ENCODE results near the gene ATP6V0D1. TPM values are rescaled to one million over a fixed set of nuclear protein-coding genes. Genes with fewer than 3 reads are reported as not detected.
"Not testable (repeated sequence)": the region's sequence is repeated elsewhere in the genome, so short reads cannot be mapped to it uniquely, and the experiment has no call there.

The ATP6V0D1 gene
- polyA plus RNA-seq, 4 donors = 98.8 to 158 (median 137) TPM

GRCh38 chr16:67514382-67514828, 33.4 kb upstream of the ATP6V0D1 start:
- FAIRE-seq (no peak), DNase-seq (peak; percentile 79 to 81)
- Histone ChIP-seq H3K27ac (ENCODE audit: low read depth in 1 of 3, low read length in 2 of 3) (no peak overlapping the region), H3K4me3 (ENCODE audit: low read depth in 1 of 3, low read length in 3 of 3) (no peak overlapping the region), H3K36me3 (ENCODE audit: control insufficient read depth in 3 of 3, insufficient read depth in 2 of 3, low read depth in 1 of 3, low read length in 3 of 3) (no peaks in the 10 kb centered on the region), H3K27me3 (ENCODE audit: control insufficient read depth in 3 of 3, insufficient read depth in 3 of 3, low read length in 3 of 3) (no peaks in the 10 kb centered on the region), H3K4me1 (ENCODE audit: control insufficient read depth in 3 of 3, insufficient read depth in 2 of 3, low read depth in 1 of 3, low read length in 2 of 3) (peaks cover 0 to 15% (median 3%) of the 10 kb centered on the region in 3 donors), H3K9me3 (ENCODE audit: control insufficient read depth in 2 of 2, insufficient read depth in 1 of 2, low read depth in 1 of 2, low read length in 1 of 2) (no peaks in the 10 kb centered on the region)
- 2 to 6% (median 6%) methylated on average over 8 of the region's 8 CpGs for WGBS, 3 donors

DNA sequence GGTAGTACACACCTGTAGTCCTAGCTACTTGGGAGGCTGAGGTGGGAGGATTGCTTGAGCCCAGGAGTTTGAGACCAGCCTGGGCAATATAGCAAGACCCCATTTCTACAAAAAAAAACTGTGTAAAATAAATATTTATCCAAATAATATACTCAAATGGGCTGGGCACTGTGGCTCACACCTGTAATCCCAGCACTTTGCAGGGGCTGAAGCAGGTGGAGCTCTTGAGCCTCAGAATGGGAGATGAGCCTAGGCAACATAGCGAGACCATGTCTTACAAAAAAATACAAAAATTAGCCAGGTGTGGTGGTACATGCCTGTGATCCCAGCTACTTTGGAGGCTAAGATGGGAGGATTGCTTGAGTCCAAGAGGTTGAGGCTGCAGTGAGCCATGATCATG, 32.9 kb upstream of the ATP6V0D1 start:
- not testable (repeated sequence) for H3K4me3 ChIP-seq (ENCODE audit: low read depth in 1 of 3, low read length in 3 of 3); DNase-seq; H3K27me3 ChIP-seq (ENCODE audit: control insufficient read depth in 3 of 3, insufficient read depth in 3 of 3, low read length in 3 of 3); FAIRE-seq; H3K27ac ChIP-seq (ENCODE audit: low read depth in 1 of 3, low read length in 2 of 3); H3K36me3 ChIP-seq (ENCODE audit: control insufficient read depth in 3 of 3, insufficient read depth in 2 of 3, low read depth in 1 of 3, low read length in 3 of 3); H3K9me3 ChIP-seq (ENCODE audit: control insufficient read depth in 2 of 2, insufficient read depth in 1 of 2, low read depth in 1 of 2, low read length in 1 of 2)
- WGBS, 3 donors = 90 to 100% (median 95%) methylated on average over 1 of the region's 1 CpG
- peaks cover 0 to 14% (median 3%) of the 10 kb centered on the region in 3 donors for H3K4me1 ChIP-seq (ENCODE audit: control insufficient read depth in 3 of 3, insufficient read depth in 2 of 3, low read depth in 1 of 3, low read length in 2 of 3)

GRCh38 chr16:67509016-67509415, 28.1 kb upstream of the ATP6V0D1 start:
- no peak overlapping the region for H3K4me3 ChIP-seq (ENCODE audit: low read depth in 1 of 3, low read length in 3 of 3)
- no peak overlapping the region for H3K27ac ChIP-seq (ENCODE audit: low read depth in 1 of 3, low read length in 2 of 3)
- H3K9me3 ChIP-seq (ENCODE audit: control insufficient read depth in 2 of 2, insufficient read depth in 1 of 2, low read depth in 1 of 2, low read length in 1 of 2) = no peaks in the 10 kb centered on the region
- no peak for FAIRE-seq
- DNase-seq = no peak
- H3K36me3 ChIP-seq (ENCODE audit: control insufficient read depth in 3 of 3, insufficient read depth in 2 of 3, low read depth in 1 of 3, low read length in 3 of 3) = no peaks in the 10 kb centered on the region
- H3K4me1 ChIP-seq (ENCODE audit: control insufficient read depth in 3 of 3, insufficient read depth in 2 of 3, low read depth in 1 of 3, low read length in 2 of 3) = no peaks in the 10 kb centered on the region
- H3K27me3 ChIP-seq (ENCODE audit: control insufficient read depth in 3 of 3, insufficient read depth in 3 of 3, low read length in 3 of 3) = no peaks in the 10 kb centered on the region
- WGBS, 3 donors = 75 to 88% (median 84%) methylated on average over 4 of the region's 4 CpGs

DNA sequence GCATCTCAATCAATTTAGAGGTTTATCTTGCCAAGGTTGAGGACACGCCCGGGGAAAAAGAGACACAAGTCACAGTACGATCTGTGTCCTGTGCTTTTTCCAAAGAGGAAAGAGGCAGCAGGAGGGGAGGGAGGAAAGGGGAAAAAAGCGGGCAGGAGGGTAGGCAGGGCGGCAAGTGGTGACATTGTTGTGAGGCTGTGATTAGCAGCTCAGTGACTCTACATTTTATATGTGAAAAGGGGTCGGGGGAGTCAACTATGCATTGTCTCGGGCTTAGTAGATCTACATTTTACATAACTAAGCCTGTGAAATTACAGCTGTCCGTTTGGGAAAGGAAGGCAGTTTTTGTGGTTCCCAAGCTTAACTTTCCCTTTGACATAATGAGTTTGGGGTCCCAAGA, 25.5 kb upstream of the ATP6V0D1 start:
- no peak for DNase-seq
- H3K4me3 ChIP-seq (ENCODE audit: low read depth in 1 of 3, low read length in 3 of 3) = no peak overlapping the region
- H3K9me3 ChIP-seq (ENCODE audit: control insufficient read depth in 2 of 2, insufficient read depth in 1 of 2, low read depth in 1 of 2, low read length in 1 of 2) = no peaks in the 10 kb centered on the region
- 65 to 83% (median 77%) methylated on average over 8 of the region's 8 CpGs for WGBS, 3 donors
- no peaks in the 10 kb centered on the region for H3K27me3 ChIP-seq (ENCODE audit: control insufficient read depth in 3 of 3, insufficient read depth in 3 of 3, low read length in 3 of 3)
- no peak overlapping the region for H3K27ac ChIP-seq (ENCODE audit: low read depth in 1 of 3, low read length in 2 of 3)
- H3K4me1 ChIP-seq (ENCODE audit: control insufficient read depth in 3 of 3, insufficient read depth in 2 of 3, low read depth in 1 of 3, low read length in 2 of 3) = no peaks in the 10 kb centered on the region
- no peaks in the 10 kb centered on the region for H3K36me3 ChIP-seq (ENCODE audit: control insufficient read depth in 3 of 3, insufficient read depth in 2 of 3, low read depth in 1 of 3, low read length in 3 of 3)
- FAIRE-seq = no peak

DNA sequence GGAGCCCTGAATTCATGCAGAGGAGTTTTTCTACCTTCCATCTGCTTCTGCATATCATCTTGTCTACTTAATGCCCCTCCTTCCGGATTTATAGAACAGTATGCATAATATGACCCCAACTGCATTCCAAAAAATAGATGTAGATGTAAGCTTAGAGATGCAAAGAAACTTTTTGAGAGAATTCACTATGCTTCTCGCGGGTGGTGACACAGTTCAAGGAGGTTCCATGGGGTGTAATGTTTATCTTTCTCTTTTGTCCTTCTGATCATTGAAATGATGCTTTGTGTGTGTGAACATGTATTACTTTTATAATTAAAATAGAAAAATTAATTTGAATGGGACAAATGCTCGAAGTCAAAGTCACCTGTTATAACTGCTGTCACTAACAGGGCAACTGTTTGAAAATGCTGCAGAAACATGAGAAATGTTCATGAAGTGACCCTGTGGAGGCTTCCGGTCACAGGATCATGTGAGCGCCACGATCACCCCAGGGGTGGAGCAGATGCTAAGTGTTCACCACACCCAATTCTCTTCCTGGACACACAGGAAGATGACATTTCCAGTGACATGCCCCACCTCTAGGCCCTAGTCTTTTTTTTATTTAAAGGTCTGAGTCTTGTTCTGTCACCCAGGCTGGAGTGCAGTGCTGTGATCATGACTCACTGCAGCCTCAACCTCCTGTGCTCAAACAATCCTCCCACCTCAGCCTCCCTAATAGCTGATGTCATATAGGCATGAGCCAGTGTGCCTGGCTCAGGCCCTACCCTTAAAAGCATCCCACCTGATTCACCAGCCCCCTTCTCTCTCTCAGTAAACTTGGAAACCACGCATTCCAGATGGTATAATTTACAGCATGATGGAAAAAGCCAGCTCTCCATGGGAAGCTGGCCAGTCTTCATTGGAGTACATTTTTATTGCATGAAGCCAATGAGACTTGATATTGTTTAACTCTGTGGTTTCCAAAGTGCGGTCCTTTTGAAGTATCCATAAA, 23.4 kb upstream of the ATP6V0D1 start:
- DNase-seq (peak in 1 of 2 donors; percentile 24), FAIRE-seq (no peak)
- no peak overlapping the region for H3K4me3 ChIP-seq (ENCODE audit: low read depth in 1 of 3, low read length in 3 of 3)
- H3K27me3 ChIP-seq (ENCODE audit: control insufficient read depth in 3 of 3, insufficient read depth in 3 of 3, low read length in 3 of 3) = no peaks in the 10 kb centered on the region
- H3K9me3 ChIP-seq (ENCODE audit: control insufficient read depth in 2 of 2, insufficient read depth in 1 of 2, low read depth in 1 of 2, low read length in 1 of 2) = no peaks in the 10 kb centered on the region
- no peaks in the 10 kb centered on the region for H3K36me3 ChIP-seq (ENCODE audit: control insufficient read depth in 3 of 3, insufficient read depth in 2 of 3, low read depth in 1 of 3, low read length in 3 of 3)
- H3K4me1 ChIP-seq (ENCODE audit: control insufficient read depth in 3 of 3, insufficient read depth in 2 of 3, low read depth in 1 of 3, low read length in 2 of 3) = no peaks in the 10 kb centered on the region
- WGBS, 3 donors = 64 to 79% (median 73%) methylated on average over 9 of the region's 9 CpGs
- peak overlapping the region in 1 of 3 donors; percentile 12 for H3K27ac ChIP-seq (ENCODE audit: low read depth in 1 of 3, low read length in 2 of 3)

DNA sequence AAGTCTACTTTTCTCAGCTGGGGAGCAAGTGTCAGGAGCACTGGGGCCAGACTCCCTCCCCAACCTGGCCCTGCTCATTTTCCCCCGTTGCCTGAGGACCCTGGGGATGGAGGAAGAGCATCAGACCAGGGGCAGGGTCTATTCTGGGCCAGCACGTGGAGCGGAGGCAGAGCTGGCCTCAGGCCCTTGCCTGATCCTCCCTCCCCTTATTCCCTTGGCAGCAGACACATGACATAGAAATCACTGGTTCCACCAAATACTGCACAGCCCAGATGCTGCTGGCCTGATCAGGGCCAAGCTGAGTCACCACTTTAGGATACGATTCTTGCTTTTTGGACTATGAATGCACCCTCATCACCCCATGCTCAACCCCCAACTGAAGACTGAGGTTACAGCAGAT, 18.1 kb upstream of the ATP6V0D1 start:
- Histone ChIP-seq H3K36me3 (ENCODE audit: control insufficient read depth in 3 of 3, insufficient read depth in 2 of 3, low read depth in 1 of 3, low read length in 3 of 3) (peaks cover 0 to 4% (median 0%) of the 10 kb centered on the region in 3 donors), H3K9me3 (ENCODE audit: control insufficient read depth in 2 of 2, insufficient read depth in 1 of 2, low read depth in 1 of 2, low read length in 1 of 2) (no peaks in the 10 kb centered on the region), H3K27ac (ENCODE audit: low read depth in 1 of 3, low read length in 2 of 3) (no peak overlapping the region), H3K4me3 (ENCODE audit: low read depth in 1 of 3, low read length in 3 of 3) (no peak overlapping the region), H3K27me3 (ENCODE audit: control insufficient read depth in 3 of 3, insufficient read depth in 3 of 3, low read length in 3 of 3) (no peaks in the 10 kb centered on the region), H3K4me1 (ENCODE audit: control insufficient read depth in 3 of 3, insufficient read depth in 2 of 3, low read depth in 1 of 3, low read length in 2 of 3) (no peaks in the 10 kb centered on the region)
- no peak for DNase-seq
- WGBS, 3 donors = 81 to 90% (median 83%) methylated on average over 4 of the region's 4 CpGs
- no peak for FAIRE-seq

DNA sequence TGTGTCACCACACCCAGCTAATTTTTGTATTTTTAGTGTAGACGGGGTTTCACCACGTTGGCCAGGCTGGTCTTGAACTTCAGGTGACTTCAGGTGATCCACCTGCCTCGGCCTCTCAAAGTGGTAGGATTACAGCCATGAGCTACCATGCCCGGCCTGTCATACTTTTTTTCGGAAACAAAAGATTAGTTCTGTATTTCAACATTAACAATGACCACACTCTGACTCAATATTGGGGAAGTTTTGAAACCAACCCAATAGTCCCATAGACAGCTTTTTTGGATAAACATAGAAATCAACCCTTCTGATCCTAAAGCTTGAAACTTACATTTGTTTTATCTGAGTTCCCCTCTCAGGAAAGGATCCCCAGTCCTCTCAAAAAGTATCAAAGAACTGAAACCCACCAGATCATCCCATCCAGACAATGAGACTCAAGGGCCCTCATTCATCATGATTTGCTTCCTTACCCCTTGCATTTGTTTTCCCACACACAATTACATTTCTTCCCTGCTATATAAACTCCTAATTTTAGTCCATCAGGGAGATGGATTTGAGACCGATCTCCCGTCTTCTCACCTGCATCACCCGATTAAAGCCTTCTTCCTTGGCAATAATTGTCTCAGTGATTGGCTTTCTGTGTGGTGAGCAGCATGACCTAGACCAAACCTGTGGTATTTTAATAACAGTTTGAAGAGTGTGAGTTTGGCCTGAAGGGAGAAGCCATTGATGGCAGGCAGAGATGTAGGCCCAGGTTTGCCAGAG, 9.6 kb upstream of the ATP6V0D1 start:
- H3K4me1 ChIP-seq (ENCODE audit: control insufficient read depth in 3 of 3, insufficient read depth in 2 of 3, low read depth in 1 of 3, low read length in 2 of 3) = peaks cover 0 to 8% (median 2%) of the 10 kb centered on the region in 3 donors
- no peaks in the 10 kb centered on the region for H3K9me3 ChIP-seq (ENCODE audit: control insufficient read depth in 2 of 2, insufficient read depth in 1 of 2, low read depth in 1 of 2, low read length in 1 of 2)
- DNase-seq (no peak), FAIRE-seq (no peak)
- H3K27me3 ChIP-seq (ENCODE audit: control insufficient read depth in 3 of 3, insufficient read depth in 3 of 3, low read length in 3 of 3) = no peaks in the 10 kb centered on the region
- H3K27ac ChIP-seq (ENCODE audit: low read depth in 1 of 3, low read length in 2 of 3) = no peak overlapping the region
- 82 to 89% (median 89%) methylated on average over 8 of the region's 8 CpGs for WGBS, 3 donors
- no peak overlapping the region for H3K4me3 ChIP-seq (ENCODE audit: low read depth in 1 of 3, low read length in 3 of 3)
- peaks cover 0 to 4% (median 0%) of the 10 kb centered on the region in 3 donors for H3K36me3 ChIP-seq (ENCODE audit: control insufficient read depth in 3 of 3, insufficient read depth in 2 of 3, low read depth in 1 of 3, low read length in 3 of 3)

GRCh38 chr16:67489401-67490083, 8.6 kb upstream of the ATP6V0D1 start:
- Histone ChIP-seq H3K4me3 (ENCODE audit: low read depth in 1 of 3, low read length in 3 of 3) (no peak overlapping the region), H3K4me1 (ENCODE audit: control insufficient read depth in 3 of 3, insufficient read depth in 2 of 3, low read depth in 1 of 3, low read length in 2 of 3) (peaks cover 0 to 8% (median 2%) of the 10 kb centered on the region in 3 donors), H3K9me3 (ENCODE audit: control insufficient read depth in 2 of 2, insufficient read depth in 1 of 2, low read depth in 1 of 2, low read length in 1 of 2) (no peaks in the 10 kb centered on the region), H3K27me3 (ENCODE audit: control insufficient read depth in 3 of 3, insufficient read depth in 3 of 3, low read length in 3 of 3) (no peaks in the 10 kb centered on the region), H3K27ac (ENCODE audit: low read depth in 1 of 3, low read length in 2 of 3) (peak overlapping the region in 2 of 3 donors; percentile 32 to 44), H3K36me3 (ENCODE audit: control insufficient read depth in 3 of 3, insufficient read depth in 2 of 3, low read depth in 1 of 3, low read length in 3 of 3) (peaks cover 0 to 9% (median 0%) of the 10 kb centered on the region in 3 donors)
- WGBS, 3 donors = 45 to 57% (median 52%) methylated on average over 4 of the region's 4 CpGs
- DNase-seq = no peak
- FAIRE-seq = no peak

Data from small intestine (tissue), 7 donors.